Left ventricle myocardium inferior (tissue), 1 donor: Measurements from ENCODE around the gene HOXB5. TPM values are rescaled to one million over a fixed set of nuclear protein-coding genes. Genes with fewer than 3 reads are reported as not detected.

Experiments used
- DNase-seq: peaks from one replicate; pipeline ENCODE4 v3.0.0-alpha.2; 2020
- H3K27ac ChIP-seq: fragments of 200-600 bp; replicated peaks from 2 replicates; pipeline ENCODE4 v1.8.0; 2021
- H3K27me3 ChIP-seq: fragments of 200-600 bp; 2 replicates; pipeline ENCODE4 v1.8.0; 2021; ENCODE audit warnings: low read depth
- H3K36me3 ChIP-seq: fragments of 200-600 bp; 2 replicates; pipeline ENCODE4 v1.8.0; 2021
- H3K4me1 ChIP-seq: fragments of 200-600 bp; 2 replicates; pipeline ENCODE4 v1.8.0; 2021
- H3K4me3 ChIP-seq: fragments of 200-600 bp; 2 replicates; pipeline ENCODE4 v1.8.0; 2021; ENCODE audit warnings: mild to moderate bottlenecking, moderate library complexity
- H3K9me3 ChIP-seq: fragments of 200-600 bp; replicated peaks from 2 replicates; pipeline ENCODE4 v1.8.0; 2021
- CTCF ChIP-seq: fragments of 200-600 bp; IDR thresholded peaks from 2 replicates; pipeline ENCODE4 v1.8.0; 2021; ENCODE audit warnings: antibody characterized with exemption, mild to moderate bottlenecking, borderline replicate concordance
- intact Hi-C: fragments of 100-400 bp; cut with micrococcal nuclease; formaldehyde crosslinking; loops from one replicate; pipeline ENCODE4 v1.11.0; 2022
- microRNA-seq: library from miRNA; unstranded; fragments of <30 nt; microRNA quantifications from one replicate; pipeline ENCODE4 v1.2.0, GENCODE V29; 2020
- total RNA-seq: library from RNA; stranded (reverse); fragmentation: NEBNext Ultra II Directional; extraction: Animal tissue kit (Norgen Biotek cat#: 25700); gene quantifications from one replicate; pipeline ENCODE4 v1.2.1, GENCODE V29; 2021
- donor health status: DM: no; HTN: yes; CAD: no; lungs with severe emphysema.

HOXB5 gene
- total RNA-seq, 1 donor from 2014 or later = not detected

DNA sequence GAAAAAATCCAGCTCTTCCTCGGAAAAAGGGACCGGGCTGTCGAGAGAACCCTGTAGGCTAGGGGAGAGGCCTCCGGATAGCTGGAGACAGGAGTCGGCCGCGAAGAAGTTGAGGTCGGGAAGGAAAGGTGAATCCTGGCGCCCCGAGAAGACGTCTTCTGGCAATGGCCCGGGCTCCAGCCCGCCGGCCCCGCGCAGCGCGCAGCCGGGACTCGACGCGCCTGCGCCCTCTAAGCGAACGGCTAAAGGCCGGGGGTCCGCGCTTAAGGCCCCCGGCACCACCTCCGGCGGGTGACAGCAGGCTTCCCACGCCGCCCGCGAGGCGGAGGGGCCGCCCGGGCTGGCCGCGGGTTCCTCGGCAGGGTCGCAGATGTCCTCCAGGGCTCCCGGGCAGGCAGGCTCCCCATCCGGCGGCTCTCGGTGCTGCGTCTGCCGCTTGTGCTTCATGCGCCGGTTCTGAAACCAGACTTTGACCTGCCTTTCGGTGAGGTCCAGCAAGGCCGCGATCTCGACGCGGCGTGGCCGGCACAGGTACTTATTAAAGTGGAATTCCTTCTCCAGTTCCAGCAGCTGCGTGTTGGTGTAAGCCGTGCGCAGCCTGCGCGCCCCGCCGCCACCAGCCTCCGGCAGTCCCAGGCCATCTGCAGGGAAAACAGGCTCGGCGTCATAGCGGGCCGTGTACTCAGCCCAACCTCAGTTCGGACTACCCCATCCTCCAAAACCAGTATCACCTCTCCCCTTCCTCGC is 50.3 kb downstream of the HOXB5 start:
- Histone ChIP-seq H3K27me3 (peaks cover 100% of the 10 kb centered on the region), H3K27ac (peak overlapping the region; percentile 90), H3K4me1 (peaks cover 46% of the 10 kb centered on the region), H3K4me3 (peak overlapping the region; percentile 74), H3K9me3 (no peaks in the 10 kb centered on the region), H3K36me3 (no peaks in the 10 kb centered on the region)
- DNase-seq = peak; percentile 47
- intact Hi-C loops = no loop called here
- TF ChIP-seq CTCF = peak; percentile 38

DNA sequence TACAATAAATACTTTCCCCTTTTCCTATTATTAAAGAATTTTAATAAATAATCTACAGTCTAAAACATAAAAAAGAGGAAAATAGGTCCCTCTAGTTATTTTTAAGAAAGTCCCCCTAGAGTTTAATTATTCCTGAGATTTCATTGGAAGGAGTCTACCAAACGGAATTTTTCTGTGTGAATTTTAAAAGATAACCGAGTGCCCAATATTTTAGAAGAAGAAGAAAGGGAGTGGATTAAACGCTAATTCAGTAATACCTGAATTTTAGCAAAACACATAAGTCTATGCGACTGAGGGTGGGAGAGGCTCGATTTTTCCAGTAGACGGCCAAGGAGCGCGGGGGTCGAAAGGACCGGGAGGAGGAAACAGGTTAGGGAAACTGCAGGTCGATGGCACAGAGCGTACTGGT is 50.9 kb downstream of the HOXB5 start:
- Histone ChIP-seq H3K27ac (peak overlapping the region; percentile 90), H3K9me3 (no peaks in the 10 kb centered on the region), H3K4me3 (peak overlapping the region; percentile 74), H3K4me1 (peaks cover 46% of the 10 kb centered on the region), H3K36me3 (no peaks in the 10 kb centered on the region), H3K27me3 (peaks cover 100% of the 10 kb centered on the region)
- TF ChIP-seq CTCF = no peak
- DNase-seq = no peak
- intact Hi-C loops = no loop called here

DNA sequence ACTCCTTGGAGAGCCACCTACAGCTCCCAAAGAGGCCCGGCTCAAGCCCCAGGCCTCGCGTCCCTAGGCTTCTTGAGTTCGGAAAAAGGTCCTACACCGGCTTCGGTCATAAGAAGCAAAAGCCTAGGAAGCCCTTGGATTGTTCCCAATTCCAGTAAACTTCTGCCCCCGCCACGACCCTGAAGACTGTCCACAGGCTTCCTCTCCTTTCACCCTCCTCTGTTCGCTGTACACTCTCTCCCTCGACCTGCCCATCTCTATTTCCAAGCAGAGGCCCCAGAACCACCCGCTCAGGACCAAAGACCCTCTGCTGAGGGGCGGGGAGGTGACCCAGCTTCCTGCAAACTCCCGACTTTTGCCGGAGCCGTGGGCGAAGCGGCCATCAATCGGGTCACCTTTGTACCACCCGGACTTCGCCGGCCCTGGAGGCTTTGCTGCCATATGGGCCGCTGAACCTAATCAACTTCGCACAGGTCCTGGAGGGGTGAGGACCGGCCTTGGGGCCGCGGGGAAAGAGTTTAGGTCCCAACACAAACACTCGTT is 51.4 kb downstream of the HOXB5 start:
- peak overlapping the region; percentile 90 for H3K27ac ChIP-seq
- H3K27me3 ChIP-seq = peaks cover 100% of the 10 kb centered on the region
- H3K4me3 ChIP-seq = peak overlapping the region; percentile 74
- H3K36me3 ChIP-seq = no peaks in the 10 kb centered on the region
- no peak for TF ChIP-seq CTCF
- H3K9me3 ChIP-seq = no peaks in the 10 kb centered on the region
- DNase-seq = no peak
- intact Hi-C loops = no loop called here
- peaks cover 46% of the 10 kb centered on the region for H3K4me1 ChIP-seq

DNA sequence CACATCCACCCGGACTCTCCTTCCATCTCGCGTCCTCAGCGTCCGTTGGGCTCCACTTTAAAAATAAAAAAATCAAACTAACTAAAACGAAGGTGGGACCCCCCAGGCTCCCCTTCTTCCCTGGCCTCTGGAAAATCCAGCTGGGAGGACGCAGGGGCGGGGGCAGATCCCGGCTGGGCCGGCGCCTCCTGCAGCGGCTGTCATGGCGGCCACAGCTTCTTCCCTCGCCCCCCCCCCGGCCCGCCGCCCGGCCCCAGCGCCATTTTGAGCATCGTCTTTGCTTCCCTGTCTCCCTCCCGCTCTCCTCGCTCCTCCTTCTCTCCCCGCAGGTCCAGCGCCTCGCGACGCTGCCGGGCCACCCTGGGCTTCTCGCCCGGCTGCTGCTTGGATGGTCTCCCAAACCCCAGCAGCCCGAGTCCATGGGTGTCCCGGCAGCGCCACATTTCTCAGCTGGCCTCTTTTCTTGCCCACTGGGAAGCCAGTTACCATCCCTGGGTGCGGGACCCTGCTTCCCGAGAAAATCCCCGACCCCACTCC is 51.9 kb downstream of the HOXB5 start:
- H3K27me3 ChIP-seq = peaks cover 100% of the 10 kb centered on the region
- H3K9me3 ChIP-seq = no peaks in the 10 kb centered on the region
- peak; percentile 71 for DNase-seq
- H3K4me3 ChIP-seq = peak overlapping the region; percentile 74
- intact Hi-C loops = no loop called here
- no peaks in the 10 kb centered on the region for H3K36me3 ChIP-seq
- no peak for TF ChIP-seq CTCF
- peaks cover 46% of the 10 kb centered on the region for H3K4me1 ChIP-seq
- H3K27ac ChIP-seq = peak overlapping the region; percentile 90

Small RNA genes within 50 kb of the gene (microRNA-seq; reads per million reads assigned to microRNA genes)
- not detected for gene MIR196A1

Other genes with a start within 250 kb of the HOXB5 start
- gene SKAP1, start 163.6 kb downstream of the HOXB5 start, total RNA-seq = 0.27 TPM
- gene HOXB1, start 62.8 kb downstream of the HOXB5 start, total RNA-seq = not detected
- 1.9 TPM for gene HOXB2, start 48.7 kb downstream of the HOXB5 start, total RNA-seq
- gene HOXB4, start 15.4 kb downstream of the HOXB5 start, total RNA-seq = 0.25 TPM
- gene HOXB3, start 3.5 kb downstream of the HOXB5 start, total RNA-seq = 0.91 TPM
- gene HOXB6, start 11.2 kb upstream of the HOXB5 start, total RNA-seq = 0.66 TPM
- gene HOXB7, start 17.2 kb upstream of the HOXB5 start, total RNA-seq = 0.16 TPM
- not detected for gene HOXB8, start 21.5 kb upstream of the HOXB5 start, total RNA-seq
- gene HOXB9, start 32.6 kb upstream of the HOXB5 start, total RNA-seq = not detected
- gene PRAC1, start 128.7 kb upstream of the HOXB5 start, total RNA-seq = not detected
- gene PRAC2, start 129.4 kb upstream of the HOXB5 start, total RNA-seq = not detected
- not detected for gene HOXB13, start 135.0 kb upstream of the HOXB5 start, total RNA-seq
- gene TTLL6, start 223.4 kb upstream of the HOXB5 start, total RNA-seq = not detected
- gene CALCOCO2, start 237.3 kb upstream of the HOXB5 start, total RNA-seq = 312 TPM